ENCODE measurements around the gene HDAC4.

The HDAC4 gene

DNA sequence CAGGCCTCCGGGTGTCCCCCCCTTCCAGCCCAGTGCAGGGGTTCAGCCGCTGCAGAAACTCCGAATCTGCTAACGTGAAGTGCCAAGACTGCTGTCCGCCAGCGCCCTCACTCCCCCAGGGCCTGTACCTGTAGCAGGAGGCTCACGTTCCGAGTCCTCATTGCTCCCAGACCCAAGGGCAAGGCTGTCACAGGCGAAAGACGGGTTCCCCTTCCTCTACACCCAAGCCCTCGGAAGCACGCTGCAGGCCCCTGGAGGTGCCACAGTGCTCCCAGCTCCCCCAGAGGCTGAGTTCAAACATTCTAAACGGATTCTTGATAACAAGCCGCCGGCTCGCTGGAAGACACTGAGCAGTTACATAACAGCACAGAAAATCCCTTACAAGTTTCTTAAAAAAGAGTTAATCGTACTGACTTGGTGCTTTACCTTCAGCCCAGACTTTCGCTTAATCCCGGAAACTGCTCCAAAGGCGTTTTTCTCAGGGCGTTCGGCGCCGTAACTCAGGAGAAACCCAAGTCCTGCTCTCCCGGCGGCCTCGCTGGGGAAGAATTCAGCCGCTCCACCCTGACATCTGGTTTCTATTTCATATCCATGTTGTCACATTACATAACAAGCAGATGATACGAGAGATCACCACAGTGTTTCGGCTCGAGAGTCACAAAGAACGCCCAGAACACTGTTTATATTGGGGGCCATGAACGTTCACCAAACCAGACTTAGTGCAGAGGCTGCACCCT lies 92.0 kb downstream of the HDAC4 start:
- DNase-seq (ENCODE audit: low spot score) = peak; percentile 85

- peak; percentile 17 for DNase-seq (ENCODE audit: low spot score)
These were observed 92.8 kb downstream of the HDAC4 start for GRCh38 chr2:239307921-239308613.

- no peak for DNase-seq (ENCODE audit: low spot score)
These were observed 93.6 kb downstream of the HDAC4 start for GRCh38 chr2:239307221-239307569.

DNA sequence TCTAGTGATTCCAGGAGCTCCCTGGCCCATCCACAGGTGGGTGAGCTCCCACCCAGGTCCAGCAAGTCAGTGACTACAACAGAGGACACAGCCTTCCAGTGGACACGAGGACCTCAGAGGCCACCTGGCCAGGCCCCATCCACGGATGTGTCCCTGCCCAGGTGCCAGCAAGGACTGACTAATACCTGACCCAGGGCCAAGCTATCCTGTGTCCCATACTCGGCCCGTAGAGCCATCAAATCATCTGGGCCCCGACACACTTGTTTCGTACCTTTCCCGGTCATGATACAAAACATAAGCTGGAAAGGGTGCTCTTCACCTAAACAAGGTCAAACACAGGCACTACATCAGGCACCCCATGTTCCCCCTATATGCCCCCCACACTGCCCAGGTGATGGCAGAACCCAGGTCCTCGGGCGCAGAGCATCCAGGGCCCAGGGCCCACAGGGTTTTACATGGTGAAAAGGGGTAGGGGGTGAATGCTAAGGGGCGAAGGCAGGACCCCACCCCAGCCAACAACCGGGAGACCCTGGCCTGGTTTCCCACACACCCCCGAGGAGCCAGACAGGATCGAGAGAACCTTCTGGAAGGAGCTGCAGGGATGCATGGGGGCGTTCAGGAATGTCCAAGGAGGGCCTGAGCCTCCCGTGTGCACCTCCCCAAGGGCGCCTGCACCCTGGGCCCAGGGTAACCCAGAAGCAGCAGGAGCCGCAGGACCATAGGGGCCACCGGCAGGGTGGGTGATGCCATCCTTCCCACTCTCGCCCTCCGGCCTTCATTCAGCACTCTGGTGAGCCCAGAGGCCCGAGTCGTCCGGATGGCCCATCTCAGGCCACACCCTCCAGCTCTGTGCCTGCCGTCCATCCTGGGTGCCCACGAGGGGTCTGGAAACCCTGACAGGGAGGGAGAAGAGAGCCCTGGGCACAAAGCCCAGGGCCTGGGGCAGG lies 94.3 kb downstream of the HDAC4 start:
- no peak for DNase-seq (ENCODE audit: low spot score)

DNA sequence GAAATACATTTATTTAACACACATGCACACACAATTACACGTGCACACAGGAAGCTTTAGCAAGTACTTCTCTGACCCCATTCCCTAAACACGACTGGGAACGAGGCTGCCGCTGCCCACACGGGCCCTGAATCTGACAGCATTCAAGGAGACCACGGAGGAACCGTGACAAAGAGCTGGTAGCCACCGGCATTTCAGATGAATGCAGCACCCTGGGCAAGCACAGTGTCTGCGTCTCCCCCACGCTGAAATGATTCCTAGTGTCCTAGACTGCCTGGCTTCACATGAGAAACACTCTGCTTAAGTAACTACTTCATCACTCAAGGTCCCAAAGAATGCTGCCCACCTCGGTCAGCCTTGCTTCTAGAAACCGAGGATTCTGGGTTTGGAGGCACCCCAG lies 95.0 kb downstream of the HDAC4 start:
- DNase-seq (ENCODE audit: low spot score) = no peak

DNA sequence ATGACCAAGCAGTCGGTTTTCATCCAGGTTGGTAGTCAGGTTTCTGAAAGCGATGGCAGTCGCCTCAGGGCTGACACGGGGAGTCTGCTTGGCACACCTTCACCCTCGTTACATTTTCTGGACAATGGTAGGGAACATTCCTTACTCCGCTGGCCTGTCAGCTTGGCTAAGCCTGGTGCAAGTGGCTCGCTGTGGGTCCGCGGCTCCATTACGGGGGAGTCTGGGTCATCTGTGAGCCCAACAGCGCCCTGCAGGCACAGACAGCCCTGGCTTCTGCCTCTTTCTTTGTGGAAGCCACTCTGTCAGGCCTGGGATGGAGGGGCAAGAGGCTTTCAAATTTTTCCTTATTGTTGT lies 95.6 kb downstream of the HDAC4 start:
- no peak for DNase-seq (ENCODE audit: low spot score)

DNA sequence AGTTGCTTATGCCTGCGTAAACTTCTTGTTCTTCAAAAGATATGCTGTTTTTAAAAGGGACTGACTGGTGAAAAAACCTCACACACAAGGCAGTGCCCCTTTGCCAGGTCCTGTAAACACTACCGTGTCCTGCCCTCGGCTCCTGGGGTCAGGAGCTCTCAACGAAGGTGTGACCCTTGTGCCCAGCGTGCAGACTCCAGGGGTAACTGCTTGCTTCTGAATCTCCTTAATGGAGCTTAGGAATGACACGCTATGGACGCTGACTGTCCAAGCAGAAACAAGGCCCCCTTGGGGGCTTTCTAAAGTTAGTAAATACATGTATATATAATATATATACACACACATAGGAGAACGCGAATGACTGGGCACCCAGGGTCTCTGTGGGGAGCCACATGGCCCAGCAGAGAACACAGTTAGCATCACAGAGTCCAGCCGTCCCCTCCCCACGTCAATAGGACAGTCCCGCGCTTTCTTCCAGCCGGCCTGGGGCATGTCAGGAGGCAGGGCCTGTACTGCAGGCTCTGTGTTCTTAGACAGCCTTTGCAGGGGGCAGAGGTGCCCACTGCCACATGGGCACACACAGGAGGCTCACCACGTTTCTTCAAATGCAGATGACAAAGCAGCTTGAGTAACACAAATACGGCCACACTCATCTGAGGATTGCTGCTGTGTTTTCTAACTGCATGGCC lies 96.1 kb downstream of the HDAC4 start:
- DNase-seq (ENCODE audit: low spot score) = no peak

DNA sequence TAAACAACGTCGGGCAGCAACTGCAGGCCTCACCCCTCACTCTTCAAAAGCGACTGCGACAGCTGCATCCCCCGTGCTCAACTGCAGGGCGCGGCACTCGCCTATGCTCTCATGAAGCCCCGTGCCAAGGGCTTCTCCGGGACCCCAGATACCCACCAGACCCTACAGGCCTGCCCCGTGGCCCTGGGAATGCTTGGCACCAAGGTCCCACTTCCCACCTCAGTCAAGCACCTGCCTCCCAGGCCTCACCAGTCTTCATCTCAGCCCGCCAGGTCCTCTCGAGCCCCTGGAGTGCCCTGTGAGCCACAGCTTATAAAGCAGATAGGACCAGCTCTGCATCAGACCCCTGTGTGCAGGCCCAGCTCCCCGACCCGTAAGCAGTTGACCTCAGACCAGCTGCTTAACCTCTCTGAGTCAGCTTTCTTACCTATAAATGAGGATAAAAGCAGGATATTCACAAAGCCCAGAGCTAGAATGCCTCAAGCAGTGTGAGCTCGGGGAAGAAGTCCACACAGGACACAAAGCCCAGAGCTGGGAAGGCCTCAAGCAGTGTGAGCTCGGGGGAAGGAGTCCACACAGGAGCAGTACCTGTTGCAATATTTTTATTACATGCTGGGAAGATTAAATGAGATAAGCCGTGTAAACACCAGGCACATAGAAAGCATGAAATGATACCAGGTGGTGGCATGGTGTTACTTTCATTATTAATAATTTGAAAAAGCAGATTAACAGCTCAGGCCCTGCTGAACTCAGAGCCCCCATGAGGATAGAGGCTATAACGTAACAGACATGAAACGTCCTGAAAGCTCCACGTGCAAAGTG lies 96.9 kb downstream of the HDAC4 start:
- no peak for DNase-seq (ENCODE audit: low spot score)

GRCh38 chr2:239302808-239303557 lies 97.8 kb downstream of the HDAC4 start:
- DNase-seq (ENCODE audit: low spot score) = no peak

DNA sequence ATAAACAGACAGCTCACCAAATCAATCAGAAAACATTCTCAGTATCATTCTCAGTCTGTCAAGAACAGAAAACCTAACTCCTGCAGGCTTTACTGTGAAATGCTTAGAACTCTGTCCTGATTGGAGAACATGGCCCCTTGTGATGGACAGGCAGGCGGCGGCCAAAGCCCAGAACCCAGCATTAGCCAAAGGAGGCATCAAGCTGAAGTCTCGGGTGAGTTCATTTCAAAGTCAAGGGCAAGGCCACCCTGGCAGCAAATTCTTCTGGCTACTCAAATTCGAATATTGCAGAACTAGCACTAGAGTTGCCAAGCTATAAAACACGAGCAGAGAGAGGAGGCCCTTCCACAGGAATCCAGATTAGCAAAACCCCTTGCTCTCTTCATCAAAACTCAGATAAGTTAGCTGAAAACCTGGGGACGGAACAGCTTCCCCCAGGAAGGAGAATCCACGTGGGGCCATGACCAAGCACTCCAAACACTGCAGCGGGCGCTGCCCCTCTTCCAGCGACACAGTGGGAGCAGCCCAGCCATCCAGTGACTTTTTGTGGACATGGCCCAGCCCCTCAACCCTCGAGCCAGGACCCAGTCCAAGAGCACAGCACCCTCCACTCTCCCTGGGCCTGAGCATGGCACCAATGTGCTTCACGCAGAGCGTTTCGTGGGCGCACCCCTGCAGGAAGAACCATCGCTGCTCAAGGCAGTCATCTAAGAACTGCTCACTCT lies 98.6 kb downstream of the HDAC4 start:
- DNase-seq (ENCODE audit: low spot score) = no peak

DNA sequence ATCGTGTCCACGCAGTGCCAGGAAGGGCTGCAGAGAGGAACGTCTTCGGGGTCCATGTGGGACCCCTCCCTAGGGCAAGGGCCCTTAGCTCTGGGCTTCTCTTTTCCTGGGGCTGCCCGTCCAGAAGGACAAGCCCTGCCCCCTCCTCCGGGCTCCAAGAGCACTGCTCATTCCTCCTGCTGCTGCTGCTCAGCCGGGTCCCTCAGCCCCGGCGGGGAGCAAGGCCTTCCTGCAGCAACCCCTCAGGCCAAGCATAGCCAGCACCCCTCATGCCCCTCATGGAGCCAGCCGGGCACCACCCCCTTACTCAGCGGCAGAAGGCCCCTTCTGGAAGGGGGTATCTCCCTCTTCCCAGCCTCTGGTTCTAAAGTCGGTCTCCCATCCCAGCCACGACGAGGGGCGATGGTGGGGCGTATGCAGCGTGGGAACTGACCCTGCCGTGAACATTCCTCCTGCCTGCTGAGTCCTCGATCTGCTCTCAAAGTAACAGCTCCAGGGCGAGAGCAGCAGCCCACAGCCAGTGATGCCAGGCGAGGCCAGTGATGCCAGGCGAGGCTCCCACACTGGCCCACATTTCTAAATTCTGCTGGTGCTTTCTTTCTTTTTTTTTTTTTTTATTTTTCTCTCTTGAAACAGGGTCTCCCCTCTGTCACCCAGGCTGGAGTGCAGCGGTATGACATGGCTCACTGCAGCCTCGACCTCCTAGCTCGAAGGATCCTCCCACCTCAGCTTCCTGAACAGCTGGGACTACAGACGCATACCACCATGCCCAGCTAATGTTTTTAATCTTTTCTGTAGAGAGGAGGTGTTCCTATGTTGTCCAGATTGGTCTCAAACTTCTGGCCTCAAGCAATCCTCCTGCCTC lies 99.7 kb downstream of the HDAC4 start:
- no peak for DNase-seq (ENCODE audit: low spot score)

DNA sequence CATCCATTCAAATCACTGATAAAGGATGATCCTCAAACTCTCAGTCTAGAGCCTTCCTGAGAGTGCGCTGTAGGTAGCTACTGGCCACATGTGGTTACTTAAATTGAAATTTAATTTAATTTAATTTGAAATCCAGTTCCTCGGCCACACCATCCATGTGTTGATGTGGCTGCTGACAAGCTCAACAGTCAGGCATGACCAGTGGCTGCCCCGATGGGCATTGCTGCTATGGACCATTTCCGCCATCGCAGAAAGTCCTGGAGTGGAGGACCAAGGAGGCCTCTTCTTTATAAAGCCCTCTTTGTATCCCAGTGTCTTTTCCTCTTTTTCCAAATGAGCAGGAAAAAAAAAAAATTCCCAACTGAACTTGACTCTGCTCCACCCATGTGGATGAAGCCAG lies 100.6 kb downstream of the HDAC4 start:
- DNase-seq (ENCODE audit: low spot score) = no peak

DNA sequence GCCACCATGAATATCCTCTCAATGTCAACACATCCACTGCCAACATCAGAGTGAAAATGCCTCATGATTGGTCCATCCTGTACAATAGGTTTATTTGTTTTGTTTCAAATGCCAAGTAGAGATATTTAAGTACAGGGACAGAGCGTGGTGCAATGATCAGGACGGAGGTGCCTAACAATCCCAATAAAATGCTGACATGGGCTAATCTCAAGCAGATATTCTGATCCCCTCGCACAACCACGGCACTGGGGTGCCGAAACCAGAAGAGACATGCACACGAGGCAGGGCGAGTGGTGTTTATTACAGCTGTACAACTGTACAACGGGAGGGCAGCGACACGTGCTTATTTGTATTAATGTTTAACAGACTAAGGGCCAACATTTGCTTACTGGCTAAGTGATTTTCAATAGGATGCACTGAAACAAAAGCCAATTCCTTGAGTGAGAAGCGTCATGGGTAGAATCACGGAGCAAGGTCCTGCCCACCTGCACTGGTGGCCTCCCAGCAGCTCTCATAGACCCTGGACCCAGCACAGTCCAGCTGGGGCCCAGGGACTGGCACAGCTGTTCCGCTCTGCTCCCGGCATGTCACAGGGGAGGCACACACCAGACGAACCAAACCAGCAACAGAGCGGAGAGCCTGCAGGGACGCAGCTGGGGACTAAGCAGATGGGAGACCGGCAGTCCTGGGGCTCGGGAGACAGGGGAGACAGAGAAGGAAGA lies 101.4 kb downstream of the HDAC4 start:
- DNase-seq (ENCODE audit: low spot score) = no peak

DNA sequence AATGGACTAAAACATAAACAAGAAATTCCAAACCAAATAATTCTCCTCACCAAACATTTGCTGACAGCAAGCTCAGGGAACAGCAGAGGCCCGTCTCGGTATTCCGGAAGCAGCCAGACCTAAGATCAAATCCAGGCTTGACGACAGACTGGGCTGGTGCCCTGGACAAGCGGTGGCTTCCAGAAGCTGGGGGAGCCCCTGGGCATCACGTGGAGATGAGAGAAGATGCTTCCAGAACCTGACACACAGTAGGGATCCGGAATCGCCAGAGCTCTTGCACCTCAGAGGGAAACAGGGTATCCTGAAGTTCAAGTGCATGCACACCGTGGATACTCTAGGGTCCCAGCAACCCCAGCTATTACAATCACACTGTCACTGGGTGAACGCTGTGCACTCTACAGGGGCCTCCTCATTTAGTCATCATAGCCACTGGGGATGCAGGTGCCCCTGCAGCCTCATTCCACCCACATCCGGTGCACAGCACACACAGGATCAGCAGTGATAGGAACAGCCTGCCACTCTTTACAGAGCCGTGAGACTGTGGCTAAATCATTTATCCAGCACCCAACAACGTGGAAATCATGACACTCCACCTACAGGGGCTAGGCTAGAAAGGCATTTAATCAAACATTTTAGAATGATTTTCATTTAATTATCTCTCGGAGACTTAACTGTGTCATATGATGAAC lies 102.6 kb downstream of the HDAC4 start:
- no peak for DNase-seq (ENCODE audit: low spot score)

DNA sequence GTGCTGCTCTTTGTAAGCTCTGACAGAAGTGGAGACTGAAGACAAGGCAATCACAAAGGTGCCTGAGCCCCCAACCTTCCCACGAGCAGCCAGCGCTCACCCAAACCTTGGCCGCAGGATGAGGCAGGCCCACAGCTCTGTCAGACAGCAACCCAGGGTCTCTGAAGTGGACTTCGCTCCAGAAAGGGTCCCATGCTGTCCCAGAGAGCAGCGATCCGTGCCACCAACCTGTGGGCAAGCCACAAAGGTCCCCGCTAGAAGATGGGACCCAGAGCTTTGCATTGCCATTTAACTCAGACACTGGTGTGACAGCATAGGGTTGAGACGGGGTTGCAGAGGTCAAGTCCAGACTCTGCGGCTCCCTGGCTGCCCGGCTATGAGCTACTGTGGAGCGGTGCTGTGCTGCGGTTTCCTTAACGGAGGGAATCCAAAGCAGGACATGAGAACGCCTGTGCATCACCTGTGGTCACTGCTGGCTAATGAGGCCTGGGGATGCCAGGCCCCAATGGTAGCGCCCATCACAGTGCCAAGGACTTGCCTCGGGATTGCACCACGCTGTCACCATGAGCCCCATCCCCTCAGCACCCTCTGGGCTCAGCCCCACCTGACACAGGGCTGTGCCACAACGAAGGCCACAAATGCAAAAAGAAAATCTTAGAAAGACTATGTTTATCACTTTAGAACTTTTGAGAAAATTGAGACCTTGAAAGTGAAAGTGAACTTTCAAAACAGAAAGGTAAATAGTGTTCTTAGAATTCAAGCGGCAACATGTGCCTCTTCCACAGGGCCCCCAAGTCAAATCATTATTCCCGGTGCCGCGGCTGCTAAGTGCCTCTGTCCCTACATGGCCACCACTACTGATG lies 103.4 kb downstream of the HDAC4 start:
- DNase-seq (ENCODE audit: low spot score) = no peak

GRCh38 chr2:239296020-239296932 lies 104.5 kb downstream of the HDAC4 start:
- DNase-seq (ENCODE audit: low spot score) = no peak
